HG03469 (cell line): ENCODE measurements around the gene VGLL4.
"Not testable (repeated sequence)": the region's sequence is repeated elsewhere in the genome, so short reads cannot be mapped to it uniquely, and the experiment has no call there.

Experiments used
- ATAC-seq: cut with Tn5 transposase; IDR thresholded peaks from one replicate; pipeline ENCODE4 v1.9.1; 2021; ENCODE audit warnings: mild to moderate bottlenecking, moderate library complexity, moderate number of reproducible peaks; ENCODE audit not compliant: unreplicated experiment

The VGLL4 gene

GRCh38 chr3:11588755-11589154, 55.0 kb downstream of the VGLL4 start:
- ATAC-seq, result no peak

- ATAC-seq, result no peak
Measured at GRCh38 chr3:11588338-11588737, 55.4 kb downstream of the VGLL4 start.

GRCh38 chr3:11587766-11588165, 55.9 kb downstream of the VGLL4 start:
- ATAC-seq, result no peak

GRCh38 chr3:11584570-11584969, 59.1 kb downstream of the VGLL4 start:
- no peak for ATAC-seq

- no peak for ATAC-seq
Measured at GRCh38 chr3:11583638-11584046, 60.1 kb downstream of the VGLL4 start.

GRCh38 chr3:11583235-11583634, 60.5 kb downstream of the VGLL4 start:
- no peak for ATAC-seq

- no peak for ATAC-seq
Measured at GRCh38 chr3:11582191-11582968, 61.3 kb downstream of the VGLL4 start.

- no peak for ATAC-seq
Measured at GRCh38 chr3:11581237-11582190, 62.2 kb downstream of the VGLL4 start.

- no peak for ATAC-seq
Measured at GRCh38 chr3:11580645-11581044, 63.1 kb downstream of the VGLL4 start.

GRCh38 chr3:11578169-11578568, 65.5 kb downstream of the VGLL4 start:
- ATAC-seq, result no peak

GRCh38 chr3:11576453-11576852, 67.3 kb downstream of the VGLL4 start:
- no peak for ATAC-seq

- no peak for ATAC-seq
Measured at GRCh38 chr3:11575677-11576076, 68.0 kb downstream of the VGLL4 start.

- no peak for ATAC-seq
Measured at GRCh38 chr3:11574981-11575669, 68.6 kb downstream of the VGLL4 start.

GRCh38 chr3:11572660-11573059, 71.1 kb downstream of the VGLL4 start:
- not testable (repeated sequence) for ATAC-seq

- no peak for ATAC-seq
Measured at GRCh38 chr3:11570789-11571495, 72.8 kb downstream of the VGLL4 start.

- ATAC-seq, result no peak
Measured at GRCh38 chr3:11570251-11570650, 73.5 kb downstream of the VGLL4 start.

GRCh38 chr3:11569156-11569741, 74.5 kb downstream of the VGLL4 start:
- ATAC-seq, result no peak

GRCh38 chr3:11568503-11569155, 75.1 kb downstream of the VGLL4 start:
- ATAC-seq, result no peak

GRCh38 chr3:11567516-11568467, 75.9 kb downstream of the VGLL4 start:
- no peak for ATAC-seq
